NCI-H128 (cell line): ENCODE measurements around the gene NRG2.

Experiments used
- DNase-seq: peaks from one replicate; lab custom pipeline; 2025; ENCODE audit not compliant: unreplicated experiment; lab: John Stamatoyannopoulos, UW

The NRG2 gene

DNA sequence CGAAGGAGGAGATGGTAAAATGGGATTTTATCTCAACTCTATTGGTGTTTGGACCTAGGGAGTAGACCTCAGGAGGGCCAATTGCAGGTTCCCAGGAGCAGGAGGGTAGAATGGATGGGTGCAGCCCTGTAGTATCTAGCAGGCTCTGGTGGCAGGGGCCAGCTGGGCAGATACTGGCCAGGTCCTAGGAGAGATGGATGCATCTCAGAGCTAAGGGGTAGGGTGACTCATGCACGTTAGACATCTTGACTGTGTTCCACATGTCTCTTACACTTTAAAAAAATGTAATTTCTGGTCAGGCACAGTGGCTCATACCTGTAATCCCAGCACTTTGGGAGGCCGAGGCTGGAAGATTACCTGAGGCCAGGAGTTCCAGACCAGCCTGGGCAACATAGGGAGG lies 225.1 kb downstream of the NRG2 start:
- DNase-seq = no peak

DNA sequence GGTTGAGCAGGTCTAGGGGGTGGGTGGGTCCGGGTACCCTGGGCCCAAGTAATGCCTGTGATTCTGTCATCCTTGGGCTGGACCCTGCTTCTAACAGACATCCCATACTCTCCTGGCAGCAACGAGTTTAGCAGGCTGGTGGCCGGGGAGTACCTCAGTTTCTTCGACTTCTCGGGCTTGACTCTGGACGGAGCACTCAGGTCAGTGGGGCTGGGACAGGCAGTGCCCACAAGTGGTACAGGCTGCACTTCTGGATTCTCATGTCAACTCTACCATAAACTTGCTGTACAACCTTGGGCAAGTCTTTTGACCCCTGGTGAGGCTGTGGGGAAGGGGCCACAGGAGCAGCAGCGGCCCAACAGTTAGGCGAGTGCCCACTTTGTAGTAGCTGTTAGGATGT lies 225.7 kb downstream of the NRG2 start:
- DNase-seq = no peak

DNA sequence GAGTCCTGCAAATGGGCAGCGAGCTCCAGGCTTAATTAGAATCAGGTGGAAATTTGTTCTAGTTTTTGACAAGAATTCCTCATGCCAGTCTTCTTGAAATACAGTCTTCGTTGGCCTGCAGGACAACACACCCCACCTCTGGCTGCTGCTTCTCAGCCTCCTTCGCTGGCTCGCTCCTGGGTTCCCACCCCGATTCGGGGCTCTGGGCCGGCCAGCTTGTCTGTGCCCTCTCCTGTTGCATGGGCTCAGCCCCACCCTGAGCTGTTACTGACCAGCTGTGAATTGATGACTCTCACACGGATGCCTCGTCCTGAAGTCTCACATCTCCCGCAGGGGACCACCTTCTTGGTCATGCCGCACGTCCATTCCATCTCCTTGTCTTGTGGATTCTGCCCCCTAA lies 226.5 kb downstream of the NRG2 start:
- no peak for DNase-seq

DNA sequence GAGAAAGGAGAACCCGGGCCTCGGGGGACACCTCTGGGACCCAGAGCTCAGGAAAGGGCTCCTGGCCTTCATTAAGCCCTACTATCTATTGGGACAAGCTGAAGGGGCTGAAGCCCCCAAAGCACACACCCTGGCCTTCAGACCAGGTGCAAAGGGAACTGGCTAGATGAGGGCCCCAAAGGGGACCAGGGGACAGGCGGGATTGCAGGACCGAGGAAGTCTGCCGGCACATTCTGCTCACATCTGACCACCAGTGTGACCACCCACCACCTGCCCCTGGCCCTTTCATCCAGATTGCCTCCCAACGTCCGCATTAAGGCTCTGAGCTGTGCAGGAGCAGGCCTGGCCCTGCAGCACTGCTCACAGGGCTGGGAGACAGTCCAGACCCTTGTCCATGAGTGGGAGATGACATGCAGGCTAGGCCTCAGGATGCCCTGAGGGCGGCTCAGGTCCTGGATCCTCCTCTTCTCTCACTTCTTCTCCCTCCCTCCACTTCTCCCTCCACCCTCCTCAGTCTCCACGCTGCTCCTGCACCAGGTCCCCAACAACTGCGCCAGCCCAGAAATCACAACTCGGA lies 228.3 kb downstream of the NRG2 start:
- no peak for DNase-seq

DNA sequence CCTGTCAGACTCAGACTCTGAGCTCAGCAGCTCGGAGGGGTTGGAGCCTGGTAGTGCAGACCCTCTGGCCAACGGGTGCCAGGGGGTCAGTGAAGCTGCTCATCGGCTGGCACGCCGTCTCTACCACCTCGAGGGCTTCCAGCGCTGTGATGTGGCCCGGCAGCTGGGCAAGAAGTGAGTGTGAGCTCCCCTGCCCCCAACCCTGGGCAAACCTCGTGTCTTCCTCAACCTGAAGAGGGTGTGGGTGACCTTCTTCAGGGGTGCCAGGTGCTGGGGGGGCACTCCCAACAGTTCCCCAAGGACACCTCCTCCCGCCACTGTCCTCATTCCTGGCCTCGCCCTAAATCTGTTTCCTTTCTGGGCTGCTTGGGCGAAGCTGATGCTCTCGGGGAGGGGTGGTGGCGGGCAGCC lies 228.9 kb downstream of the NRG2 start:
- DNase-seq = no peak

DNA sequence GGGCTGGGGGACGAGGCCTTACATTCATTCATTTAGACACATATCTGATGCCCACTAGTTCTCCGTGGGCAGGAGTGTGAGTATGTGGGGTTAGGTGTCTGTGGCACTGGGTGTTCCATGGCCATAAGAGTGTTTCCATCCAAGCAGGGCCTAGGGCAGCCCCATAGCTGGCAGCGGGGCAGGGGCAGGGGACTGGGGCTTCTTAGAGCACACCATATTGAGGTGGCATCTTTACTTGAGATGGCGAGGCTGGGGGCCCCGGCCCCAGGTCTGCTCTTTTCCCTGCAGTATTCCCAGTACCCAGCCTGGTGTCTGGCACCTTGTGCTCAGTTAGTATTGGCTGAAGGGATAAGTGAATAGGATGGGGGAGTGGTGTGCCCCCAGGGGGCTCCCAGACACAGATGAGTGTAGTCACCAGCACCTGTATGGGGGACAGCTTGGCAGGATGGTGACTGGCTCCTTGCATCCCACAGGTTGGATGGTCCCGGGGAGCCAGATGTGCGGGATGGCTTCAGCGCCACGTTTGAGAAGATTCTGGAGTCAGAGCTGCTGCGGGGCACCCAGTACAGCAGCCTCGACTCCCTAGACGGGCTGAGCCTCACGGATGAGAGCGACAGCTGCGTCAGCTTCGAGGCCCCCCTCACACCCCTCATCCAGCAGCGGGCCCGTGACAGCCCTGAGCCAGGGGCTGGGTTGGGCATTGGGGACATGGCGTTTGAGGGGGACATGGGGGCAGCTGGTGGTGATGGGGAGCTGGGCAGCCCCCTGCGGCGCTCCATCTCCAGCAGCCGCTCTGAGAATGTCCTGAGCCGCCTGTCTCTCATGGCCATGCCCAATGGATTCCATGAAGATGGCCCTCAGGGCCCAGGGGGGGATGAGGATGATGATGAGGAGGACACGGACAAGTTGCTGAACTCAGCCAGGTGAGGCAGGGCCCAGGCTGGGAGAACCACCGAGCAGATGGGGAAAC lies 230.0 kb downstream of the NRG2 start:
- DNase-seq = no peak

DNA sequence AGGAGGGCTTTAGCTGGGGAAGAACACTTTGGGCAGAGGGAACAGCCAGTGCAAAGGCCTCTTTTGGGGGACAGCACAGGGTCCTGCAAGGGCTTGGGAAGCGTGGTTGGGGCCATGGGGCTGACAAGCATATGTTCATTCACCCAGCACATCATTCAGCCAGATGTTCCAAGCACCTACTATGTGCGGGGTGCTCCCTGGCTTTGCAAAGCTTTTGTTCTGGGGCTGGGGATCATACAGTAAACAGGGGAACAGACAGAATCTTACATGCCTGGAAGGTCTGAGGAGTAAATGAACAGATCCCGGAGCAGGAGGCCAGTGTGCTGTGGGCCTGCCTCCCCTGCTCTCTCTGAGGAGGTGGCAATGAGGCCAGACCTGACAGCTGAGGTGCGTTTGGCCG lies 230.8 kb downstream of the NRG2 start:
- DNase-seq = no peak

DNA sequence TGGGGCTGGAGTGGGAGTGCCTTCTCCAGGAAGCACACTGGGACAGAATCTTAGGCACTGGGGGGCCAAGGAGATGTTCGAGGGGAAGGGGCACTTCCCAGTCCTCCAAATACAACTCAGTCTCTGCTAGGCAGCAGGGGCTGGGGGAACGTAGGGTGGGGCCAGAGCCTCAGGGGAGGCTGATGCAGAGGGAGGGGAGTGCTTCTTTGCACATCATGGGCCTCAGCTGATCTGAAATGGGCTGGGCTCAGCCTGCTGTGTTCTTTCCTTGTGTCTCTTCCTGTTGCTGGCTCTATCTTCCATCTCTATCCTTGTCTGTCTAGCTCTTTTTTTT lies 231.9 kb downstream of the NRG2 start:
- DNase-seq = no peak

DNA sequence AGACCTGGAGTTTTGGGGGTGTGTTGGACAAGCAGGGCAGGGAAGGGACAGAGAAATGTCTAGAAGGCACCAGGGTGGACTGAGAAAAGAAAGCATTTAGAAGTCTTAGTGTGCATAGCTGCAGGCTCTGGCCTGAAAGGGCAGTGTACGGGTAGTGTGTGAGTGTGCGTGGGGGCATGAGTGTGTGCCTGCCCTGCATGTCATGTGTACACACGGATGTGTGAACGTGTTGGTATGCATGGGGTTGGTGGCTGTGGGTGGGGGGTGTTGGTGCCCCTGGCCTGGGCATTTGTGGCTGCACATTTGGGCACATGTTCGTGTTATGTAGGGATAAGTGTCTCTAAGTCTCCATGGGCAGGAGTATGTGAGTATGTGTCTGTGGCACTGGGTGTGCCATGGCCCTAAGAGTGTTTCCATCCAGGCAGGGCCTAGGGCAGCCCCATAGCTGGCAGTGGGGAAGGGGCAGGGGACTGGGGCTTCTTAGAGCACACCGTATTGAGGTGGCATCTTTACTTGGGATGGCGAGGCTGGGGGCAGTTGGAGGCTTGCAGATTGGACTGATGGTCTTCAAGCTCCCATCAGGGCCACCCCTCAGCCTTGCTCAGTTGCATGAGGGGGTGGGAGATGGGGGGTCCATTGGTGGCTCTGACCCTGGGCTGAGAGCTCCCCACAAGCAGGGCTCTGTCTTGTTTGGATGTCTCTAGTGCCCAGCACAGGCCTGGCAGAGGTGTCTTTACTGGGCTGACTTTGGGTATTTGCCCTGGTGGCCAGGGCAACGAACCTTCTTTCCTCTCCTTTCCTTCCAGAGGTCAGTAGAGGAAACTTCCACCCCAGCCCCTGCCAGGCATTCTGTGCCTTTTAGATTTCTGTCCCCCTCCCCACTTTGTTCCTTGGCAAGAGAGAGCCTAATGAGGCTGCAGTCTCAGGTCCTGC lies 232.5 kb downstream of the NRG2 start:
- DNase-seq = no peak

DNA sequence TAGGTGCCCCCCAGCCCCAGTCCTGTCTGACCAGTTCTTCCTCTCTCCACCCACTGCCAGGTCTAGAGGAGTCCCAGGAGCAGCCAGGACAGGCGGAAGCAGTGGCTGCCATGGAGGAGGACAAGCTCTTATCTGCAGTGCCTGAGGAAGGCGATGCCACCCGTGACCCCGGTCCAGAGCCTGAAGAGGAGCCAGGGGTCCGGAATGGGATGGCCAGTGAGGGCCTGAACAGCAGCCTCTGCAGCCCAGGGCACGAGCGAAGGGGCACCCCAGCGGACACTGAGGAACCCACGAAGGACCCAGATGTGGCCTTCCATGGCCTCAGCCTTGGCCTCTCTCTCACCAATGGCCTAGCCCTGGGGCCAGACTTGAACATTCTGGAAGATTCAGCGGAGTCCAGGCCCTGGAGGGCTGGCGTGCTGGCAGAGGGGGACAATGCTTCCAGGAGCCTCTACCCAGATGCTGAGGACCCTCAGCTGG lies 233.7 kb downstream of the NRG2 start:
- no peak for DNase-seq

DNA sequence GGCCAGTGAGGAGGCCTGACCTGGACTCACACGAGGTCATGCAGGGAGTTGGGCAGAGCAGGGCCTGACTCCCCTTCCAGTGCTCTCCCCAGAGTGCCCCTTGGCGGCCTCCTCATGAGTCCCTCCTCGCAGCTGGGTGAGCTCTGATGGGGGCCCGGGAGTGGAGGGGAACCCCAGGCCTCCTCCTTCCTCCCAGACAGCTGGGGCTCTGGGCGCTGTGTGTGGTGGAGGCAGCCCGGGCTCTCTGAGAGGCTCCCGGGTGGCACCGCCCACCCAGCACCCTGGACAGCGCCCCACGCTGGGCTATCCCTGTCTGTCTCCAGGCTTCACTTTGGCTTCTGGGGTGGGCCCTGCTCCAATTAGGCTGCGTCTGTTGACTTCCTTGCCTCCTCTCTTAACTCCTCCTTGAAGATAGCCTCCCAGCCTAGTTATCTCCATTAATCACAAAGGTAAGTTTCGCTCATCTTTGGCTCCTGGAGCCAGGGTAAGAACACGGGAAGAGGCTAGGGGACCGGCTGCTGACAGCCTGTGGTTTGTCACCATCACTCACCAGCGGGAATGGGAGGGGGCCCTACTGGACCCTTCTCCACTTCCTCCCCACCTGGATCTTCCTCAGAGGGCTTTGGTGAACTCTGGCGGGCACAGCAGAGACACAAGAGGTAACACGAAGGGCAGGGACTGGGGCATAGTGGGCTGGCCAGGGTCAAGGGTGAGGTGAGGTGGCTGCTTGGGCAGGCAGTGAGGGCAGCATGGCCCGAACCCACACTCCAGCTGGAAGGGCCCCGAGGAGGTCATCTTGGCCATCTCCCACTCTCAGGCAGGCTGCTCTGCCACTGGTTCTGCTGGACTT lies 234.4 kb downstream of the NRG2 start:
- DNase-seq = no peak

DNA sequence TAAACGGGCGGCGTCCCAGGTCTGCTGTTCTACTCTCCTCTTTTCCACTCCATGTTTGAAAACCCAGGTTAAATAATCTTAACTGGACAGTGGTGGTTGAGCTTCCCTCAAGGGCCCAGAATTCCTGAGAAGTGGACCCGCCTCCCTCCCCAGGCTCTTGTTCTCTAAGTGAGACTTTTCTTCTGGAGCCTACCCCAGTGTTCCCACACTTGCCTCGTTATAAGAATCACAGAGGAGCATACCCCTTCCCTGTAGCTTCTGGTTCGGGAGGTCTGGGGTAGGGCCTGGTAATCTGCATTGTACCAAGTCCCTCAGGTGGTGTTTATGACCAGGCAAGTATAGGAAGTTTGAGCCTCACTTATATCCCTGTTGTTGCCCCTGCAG lies 235.5 kb downstream of the NRG2 start:
- no peak for DNase-seq

DNA sequence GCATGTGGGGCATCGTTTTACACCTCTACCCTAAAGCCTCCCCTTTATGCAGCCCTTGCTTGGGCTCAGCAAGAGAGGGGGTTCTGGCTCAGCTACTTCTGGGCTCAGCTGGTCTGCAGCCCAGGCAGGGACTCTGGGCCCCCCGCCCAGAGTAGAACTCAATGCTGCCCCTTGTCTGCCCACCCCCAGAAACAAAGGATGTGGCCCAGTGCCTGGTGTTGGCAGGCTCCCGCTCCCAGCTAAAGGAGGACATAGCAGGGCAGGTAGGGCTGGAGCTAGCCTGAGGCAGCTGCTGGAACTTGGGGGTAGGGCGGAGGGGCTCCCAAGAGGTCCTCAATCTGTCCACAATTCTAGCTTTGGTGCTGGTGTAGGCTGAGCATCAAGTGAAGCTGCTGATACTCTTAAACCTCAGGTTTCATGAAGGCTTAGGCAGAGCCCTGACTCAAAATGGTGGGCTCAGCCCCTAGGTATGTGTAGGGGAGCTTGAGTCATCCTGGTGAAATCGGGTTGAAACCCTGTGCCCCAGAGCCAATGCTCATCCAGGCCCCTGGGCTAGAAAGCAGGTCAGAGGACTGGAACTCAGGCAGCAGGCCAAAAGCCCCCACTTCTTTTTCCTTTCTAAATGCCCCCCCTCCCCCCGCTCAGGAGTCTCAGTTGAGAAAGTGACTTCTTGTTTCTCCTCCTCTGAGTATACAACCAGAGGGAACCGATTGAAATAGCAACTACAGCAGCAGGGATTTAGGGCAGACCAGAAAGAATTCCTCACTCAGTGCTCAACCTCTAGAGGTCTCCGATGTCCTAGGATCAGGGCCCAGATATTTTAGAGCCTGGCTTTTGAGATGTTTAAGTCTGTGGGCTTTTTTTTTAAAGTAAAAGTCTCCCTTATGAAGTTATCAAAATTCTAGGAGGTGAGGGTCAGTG lies 236.1 kb downstream of the NRG2 start:
- DNase-seq = no peak

DNA sequence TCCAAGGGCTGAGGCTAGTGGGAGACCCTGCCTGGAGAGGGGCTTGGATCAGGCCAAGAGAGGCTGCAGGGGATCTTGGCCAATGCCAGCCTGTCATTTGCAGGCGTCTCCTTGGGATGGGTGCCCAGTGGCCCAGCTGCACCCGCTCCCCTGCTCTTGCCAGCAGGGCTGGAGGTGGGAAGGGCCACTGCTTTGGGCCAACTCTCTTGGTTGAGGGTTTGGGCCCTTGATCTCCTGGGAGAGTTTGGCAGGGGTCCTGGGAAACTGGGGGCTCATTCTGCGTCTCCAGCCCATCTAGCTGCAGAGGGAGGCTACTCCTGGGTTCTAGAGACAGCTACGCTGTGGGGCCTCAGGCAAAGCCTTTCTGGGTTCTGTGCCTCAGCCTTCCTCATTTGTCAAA lies 237.0 kb downstream of the NRG2 start:
- no peak for DNase-seq

DNA sequence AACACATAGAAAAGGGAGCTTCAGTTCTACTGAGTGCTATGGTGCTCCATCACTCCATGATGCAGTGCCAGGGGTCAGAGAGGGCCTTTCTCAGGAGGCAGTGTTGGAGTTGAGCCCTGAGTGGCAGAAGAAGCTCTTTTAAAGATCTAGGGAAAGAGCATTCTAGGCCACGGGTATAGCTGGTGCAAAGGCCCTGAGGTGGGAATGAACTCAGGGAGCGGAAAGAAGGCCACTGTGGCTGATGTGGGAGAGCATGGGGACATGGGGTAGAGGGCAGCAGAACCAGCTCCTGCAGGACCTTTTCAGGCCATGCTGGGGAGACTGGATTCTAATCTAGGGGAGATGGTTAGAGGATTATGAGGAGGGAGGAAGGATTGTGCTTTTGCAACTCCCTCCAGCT lies 237.6 kb downstream of the NRG2 start:
- no peak for DNase-seq

DNA sequence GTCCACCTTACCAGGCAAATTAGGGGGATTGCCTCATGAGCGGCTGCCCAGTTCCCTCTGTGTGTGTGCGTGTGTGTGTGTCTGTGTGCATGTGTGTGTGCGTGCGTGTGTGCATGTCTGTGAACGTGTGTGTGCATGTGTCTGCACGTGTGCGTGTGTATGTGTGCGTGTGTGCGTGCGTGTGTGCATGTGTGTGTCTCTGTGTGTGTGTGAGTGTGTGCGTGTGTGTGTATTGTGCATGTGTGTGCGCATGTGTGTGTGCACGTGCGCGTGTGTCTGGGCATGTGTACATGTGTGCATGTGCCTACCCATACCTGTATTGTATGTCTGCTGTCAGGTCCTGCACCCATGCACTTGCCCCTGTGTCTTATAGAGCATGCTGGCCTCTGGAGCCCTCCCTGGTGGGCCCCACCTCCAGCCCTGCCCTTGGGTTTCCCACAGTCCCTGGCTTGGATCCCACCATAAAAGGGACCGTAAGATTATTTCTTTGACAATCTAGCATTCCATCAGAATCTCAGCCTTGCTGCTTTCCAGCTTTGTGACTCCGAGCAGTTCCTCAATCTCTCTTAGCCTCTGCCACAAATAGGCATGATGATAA lies 238.2 kb downstream of the NRG2 start:
- no peak for DNase-seq

DNA sequence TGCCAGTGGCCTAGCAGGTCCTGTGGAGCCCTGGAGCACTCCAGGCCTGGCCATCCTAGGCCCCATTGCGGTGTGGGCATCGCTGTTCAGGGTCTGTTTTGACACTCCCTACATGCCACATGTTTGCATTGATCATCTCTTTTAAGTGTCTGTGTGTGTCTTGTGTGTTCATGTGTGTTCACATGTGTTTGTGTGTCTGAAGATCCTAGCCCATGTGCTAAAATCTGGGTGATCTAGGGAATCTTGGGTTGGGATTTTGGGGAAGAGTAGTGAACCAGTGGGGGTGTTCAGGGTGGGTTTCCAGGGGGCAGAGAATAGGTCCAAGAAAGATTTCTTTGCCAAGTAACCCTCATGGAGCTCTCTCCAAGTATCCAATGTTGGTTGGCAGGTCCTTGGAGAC lies 239.1 kb downstream of the NRG2 start:
- DNase-seq = no peak

DNA sequence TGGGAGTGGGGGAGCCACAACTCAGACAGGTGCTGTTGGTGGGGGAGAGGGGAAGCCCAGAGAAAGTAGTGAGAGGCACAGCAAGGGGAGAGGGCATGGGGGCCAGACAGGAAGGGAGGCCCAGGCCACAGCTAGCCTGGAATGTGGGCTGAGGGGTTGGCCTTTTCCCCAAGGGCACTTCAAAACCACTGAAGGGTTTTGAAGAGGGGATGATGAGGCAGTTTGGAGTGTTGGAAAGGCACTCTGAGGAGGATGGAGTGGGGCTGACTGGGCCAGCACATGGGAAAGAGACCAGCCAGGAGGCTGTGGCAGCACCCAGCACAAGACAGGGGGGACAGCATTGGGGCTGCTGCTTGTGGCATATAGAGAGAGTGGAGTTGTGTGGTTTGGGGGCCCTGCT lies 243.7 kb downstream of the NRG2 start:
- DNase-seq = no peak

DNA sequence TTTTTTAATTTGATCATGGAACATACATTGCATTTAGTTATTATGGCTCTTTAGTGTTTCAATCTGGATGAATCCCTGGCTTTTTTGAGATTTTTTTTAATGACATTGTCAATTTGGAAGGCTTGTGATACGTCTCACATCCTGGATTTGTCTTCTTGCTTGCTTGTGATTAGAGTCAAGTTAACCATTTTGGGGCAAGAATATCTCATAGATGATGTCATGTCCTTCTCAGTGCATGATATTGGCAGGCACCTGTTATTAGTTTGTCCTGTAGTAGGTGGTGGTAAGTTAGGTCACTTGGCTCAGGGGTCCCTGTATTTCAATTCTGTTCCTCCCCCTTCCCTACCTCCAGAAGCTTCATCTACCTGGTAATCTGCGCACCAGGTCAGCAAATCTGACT lies 244.2 kb downstream of the NRG2 start:
- no peak for DNase-seq
